GM06990 (cell line): ENCODE measurements around the gene RNF217.

Experiments used
- DNase-seq: peaks from one replicate; pipeline ENCODE4 v3.0.0-alpha.2; 2011; ENCODE audit not compliant: insufficient read length; ENCODE audit errors: extremely low read depth
- H3K27me3 ChIP-seq: replicated peaks from 2 replicates; pipeline ENCODE4 v1.6.0; 2011; ENCODE audit warnings: low read length; ENCODE audit not compliant: control insufficient read depth, insufficient read depth
- H3K36me3 ChIP-seq: 2 replicates; pipeline ENCODE4 v1.5.1; 2011; ENCODE audit warnings: low read length; ENCODE audit not compliant: control insufficient read depth, insufficient read depth
- H3K4me3 ChIP-seq: replicated peaks from 2 replicates; pipeline ENCODE4 v1.5.1; 2011; ENCODE audit warnings: low read depth, mild to moderate bottlenecking, control low read depth, low read length
- CTCF ChIP-seq: IDR thresholded peaks from 2 replicates; pipeline ENCODE4 v1.5.1; 2011; ENCODE audit warnings: low read length, control low read depth, mild to moderate bottlenecking, inconsistent platforms; ENCODE audit not compliant: insufficient read depth, poor library complexity, severe bottlenecking

The RNF217 gene

GRCh38 chr6:125044667-125045066 is 82.4 kb downstream of the RNF217 start:
- no peaks in the 10 kb centered on the region for H3K36me3 ChIP-seq
- no peak overlapping the region for H3K4me3 ChIP-seq
- no peak for TF ChIP-seq CTCF
- H3K27me3 ChIP-seq = no peaks in the 10 kb centered on the region
- DNase-seq = no peak

DNA sequence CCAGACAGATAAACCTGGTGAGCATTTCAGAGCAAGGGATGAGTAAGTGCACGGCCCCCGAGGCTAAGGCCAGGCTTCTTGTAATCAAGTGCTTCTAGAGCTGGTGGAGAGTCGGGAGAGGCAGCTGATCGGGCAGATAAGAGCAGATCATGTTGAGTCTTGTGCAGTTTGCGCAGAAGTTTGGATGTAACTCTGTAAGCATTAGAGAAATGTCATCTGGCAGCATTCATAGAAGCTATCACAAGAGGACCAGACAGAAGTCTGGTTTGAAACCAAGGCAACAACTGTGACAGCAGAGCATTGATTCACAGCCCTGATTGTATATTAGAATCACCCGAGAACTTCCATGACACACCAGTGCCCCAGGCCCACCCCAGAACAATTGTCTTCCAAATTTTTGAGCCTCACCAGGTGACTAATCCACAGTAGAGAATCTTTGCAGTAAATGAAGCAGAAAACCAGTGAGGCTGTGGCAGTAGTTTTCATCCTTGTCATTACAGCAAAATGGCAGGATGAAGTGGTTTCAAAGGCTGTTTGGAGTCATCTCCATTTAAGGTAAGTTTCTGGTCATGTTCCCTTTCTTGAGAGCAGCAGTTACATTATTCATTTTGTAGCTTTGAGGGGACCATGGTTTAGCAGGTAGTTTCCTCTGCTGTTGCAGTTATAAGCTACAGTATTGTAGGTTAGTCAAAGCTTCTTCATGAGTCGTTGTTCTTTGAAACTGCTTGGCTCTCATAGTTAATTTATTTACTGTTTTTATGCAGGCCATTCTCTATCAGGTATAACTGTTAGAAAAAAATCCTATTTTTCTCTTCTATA is 84.1 kb downstream of the RNF217 start:
- no peaks in the 10 kb centered on the region for H3K27me3 ChIP-seq
- TF ChIP-seq CTCF = no peak
- no peak overlapping the region for H3K4me3 ChIP-seq
- no peaks in the 10 kb centered on the region for H3K36me3 ChIP-seq
- DNase-seq = no peak

GRCh38 chr6:125048274-125048673 is 86.0 kb downstream of the RNF217 start:
- H3K27me3 ChIP-seq = no peaks in the 10 kb centered on the region
- no peak overlapping the region for H3K4me3 ChIP-seq
- DNase-seq = no peak
- no peaks in the 10 kb centered on the region for H3K36me3 ChIP-seq
- TF ChIP-seq CTCF = no peak

DNA sequence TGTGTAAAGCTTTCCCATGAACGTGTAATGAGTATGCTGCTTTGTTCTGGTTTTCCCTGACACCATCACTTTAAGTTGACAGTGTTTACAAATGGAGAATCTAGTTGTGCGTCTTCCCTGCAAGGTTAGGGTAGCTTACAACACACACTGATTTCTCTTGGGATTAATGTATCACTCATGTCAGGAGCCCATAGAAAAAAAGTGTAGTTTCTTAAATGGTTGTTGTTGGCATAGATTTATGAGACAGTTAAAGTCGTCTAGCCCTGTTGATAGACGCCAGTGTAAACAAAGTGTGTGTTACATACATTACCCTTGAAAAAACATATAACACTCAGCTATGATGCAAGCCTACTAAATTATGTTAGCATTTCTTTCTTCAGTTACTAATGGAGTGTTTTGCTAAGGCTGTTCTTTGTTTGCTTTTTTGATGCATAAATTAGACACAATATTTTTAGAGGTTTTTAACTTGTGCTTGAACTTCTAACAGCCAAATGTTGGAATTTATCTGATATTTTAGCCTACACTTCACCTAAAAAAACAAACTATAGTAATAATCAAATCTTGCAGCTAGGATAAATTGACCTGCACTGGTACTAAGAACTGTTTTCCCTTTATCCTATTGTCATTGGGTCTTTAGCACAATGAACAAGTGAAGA is 88.6 kb downstream of the RNF217 start:
- Histone ChIP-seq H3K36me3 (no peaks in the 10 kb centered on the region), H3K4me3 (no peak overlapping the region), H3K27me3 (no peaks in the 10 kb centered on the region)
- TF ChIP-seq CTCF = no peak
- no peak for DNase-seq

DNA sequence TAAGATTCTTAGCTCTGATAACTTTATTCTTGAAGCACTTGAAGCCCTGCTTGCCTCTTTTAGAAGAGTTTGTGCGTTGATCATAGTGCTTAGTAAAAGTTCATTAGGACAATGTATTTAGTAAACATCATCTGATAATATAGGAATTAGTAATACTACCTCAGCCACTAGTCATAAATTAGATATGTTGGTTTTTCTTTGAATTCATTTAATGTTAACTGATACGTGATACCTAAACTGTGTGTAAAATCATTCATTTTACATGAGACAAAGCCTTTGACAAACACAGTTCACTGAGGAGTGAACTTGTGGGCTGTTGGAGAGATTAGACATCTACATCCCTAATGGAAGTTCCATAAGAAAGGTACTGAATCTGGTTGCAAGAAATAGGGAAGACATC is 91.6 kb downstream of the RNF217 start:
- Histone ChIP-seq H3K4me3 (no peak overlapping the region), H3K27me3 (no peaks in the 10 kb centered on the region), H3K36me3 (no peaks in the 10 kb centered on the region)
- DNase-seq = no peak
- no peak for TF ChIP-seq CTCF
